Putamen (tissue), 1 donor: Measurements from ENCODE around the gene TLCD1.

Experiments
- DNase-seq: peaks from one replicate; pipeline ENCODE4 v3.0.0-alpha.2; 2016; ENCODE audit warnings: low spot score

Gene TLCD1

DNA sequence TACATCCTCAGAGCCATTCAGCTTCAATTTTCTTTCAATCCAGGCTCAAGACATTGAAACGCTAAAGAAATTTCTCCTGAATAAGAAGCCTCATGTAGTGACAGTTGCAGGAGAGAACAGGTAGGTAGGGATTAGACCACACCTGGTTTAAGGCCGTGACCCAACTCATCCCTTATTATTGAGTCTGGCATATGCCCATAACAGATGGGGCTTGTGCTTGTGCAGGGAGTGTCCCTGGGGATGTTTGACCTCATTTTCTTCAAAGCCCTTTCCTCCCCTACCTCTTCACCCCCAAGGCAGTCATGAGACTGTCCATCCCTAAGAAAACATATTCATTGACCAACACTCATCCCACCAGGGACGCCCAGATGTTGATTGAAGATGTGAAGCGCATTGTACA lies 39.7 kb downstream of the TLCD1 start:
- no peak for DNase-seq

DNA sequence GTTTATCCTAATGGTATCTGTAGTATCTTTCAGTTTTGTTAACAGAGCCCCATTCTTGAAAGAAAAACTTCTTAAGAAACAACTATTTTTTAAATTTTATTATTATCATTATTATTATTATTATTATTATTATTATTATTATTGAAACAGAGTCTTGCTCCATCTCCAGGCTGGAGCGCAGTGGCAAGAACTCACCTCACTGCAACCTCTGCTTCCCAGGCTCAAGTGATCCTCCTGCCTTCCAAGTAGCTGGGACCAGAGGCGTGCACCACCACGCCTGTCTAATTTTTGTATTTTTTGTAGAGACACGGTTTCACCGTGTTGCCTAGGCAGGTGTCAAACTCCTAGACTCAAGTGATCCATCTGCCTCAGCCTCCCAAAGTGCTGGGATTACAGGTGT lies 40.7 kb downstream of the TLCD1 start:
- DNase-seq, result no peak

DNA sequence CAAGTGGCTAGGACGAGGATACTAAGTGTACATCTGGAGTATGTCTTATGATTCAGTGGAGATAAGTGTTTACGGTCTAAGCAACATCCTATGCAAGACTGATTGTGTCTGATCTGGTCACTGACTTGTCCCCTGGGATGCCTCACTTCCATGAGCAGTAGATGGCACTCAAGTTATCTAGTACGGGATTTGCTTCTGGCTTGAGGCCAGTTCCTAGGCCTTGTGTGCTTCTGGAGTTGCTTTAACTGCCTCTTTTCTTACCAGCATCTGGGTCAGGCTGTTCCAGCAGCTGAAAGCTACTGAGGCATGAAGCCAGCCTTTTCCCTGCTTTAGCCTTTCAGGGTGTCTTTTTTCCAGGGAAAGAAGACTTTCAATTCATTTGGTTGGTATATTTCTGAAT lies 41.1 kb downstream of the TLCD1 start:
- peak; percentile 85 for DNase-seq

DNA sequence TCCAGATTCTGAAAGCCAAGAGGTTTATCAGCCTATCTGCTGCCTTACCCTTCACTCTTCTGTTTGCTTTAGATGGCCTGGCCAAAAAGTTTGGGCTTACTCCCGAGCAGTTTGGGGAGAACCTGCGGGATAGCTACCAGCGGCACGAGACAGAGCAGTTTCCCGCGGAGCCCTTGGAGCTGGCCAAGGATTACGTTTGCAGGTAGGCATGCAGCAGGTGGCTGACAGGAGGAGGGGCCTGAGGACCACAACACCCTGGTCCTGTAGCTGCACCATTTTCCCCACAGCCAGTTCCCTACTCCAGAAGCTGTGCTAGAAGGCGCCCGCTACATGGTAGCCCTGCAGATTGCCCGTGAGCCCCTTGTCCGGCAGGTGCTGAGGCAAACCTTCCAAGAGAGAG lies 43.4 kb downstream of the TLCD1 start:
- DNase-seq, result no peak

DNA sequence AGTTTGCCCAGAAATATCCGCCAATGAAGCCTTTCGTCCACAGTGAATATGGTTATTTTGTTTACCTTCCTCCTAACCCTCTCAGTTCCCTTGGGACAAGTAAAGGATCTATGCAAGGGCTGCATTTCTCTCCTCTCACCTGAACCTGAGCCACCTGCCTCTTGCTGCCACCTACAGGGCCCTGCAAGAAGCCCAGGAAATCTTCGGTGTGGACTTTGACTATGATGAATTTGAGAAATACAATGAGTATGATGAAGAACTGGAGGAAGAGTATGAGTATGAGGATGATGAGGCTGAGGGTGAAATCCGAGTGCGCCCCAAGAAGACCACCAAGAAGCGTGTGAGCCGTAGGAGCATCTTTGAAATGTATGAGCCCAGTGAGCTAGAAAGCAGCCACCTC lies 50.1 kb downstream of the TLCD1 start:
- DNase-seq, result no peak

DNA sequence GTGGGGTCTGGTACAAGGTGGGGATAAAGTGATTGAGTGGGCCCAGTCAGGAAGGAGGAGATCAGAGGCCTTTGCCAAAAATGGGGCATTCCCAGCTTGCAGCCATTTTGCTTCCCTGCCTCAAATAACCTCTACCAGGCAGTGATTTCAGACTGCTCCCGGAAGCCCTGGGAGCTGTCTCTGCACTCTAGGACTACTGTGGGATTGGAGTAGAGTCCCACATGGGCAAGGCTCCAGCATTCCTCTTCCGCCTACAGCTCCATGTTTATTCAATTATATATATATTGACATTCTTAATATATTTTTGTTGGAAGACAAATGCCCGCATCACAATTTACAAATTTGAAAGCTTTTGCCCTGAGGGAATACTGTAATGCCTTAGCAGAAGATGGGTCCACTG lies 50.5 kb downstream of the TLCD1 start:
- no peak for DNase-seq
